Heart right ventricle (tissue), 16 donors: ENCODE data around the gene BMPR1A. TPM values are rescaled to one million over a fixed set of nuclear protein-coding genes. Genes with fewer than 3 reads are reported as not detected.
A peak's percentile ranks its signal among the peaks of the same experiment; 100 is the strongest.

Source experiments
- ATAC-seq, 8 donors: fragments of 200-7000 bp; cut with Tn5 transposase; one replicate each; pipeline ENCODE4 v1.9.1; 2020; ENCODE audit warnings: mild to moderate bottlenecking in 8 of 8, moderate library complexity in 8 of 8, moderate number of reproducible peaks in 1 of 8
- DNase-seq, 2 donors: peaks; one replicate each; pipeline ENCODE4 v3.0.0-alpha.2; 2020
- H3K27ac ChIP-seq, 10 donors: fragments of 200-600 bp; sonication (generic) in 2 of 10; one replicate each; pipeline versions ENCODE4 v1.5.0 to v1.8.0; 2020 to 2022; ENCODE audit warnings: mild to moderate bottlenecking in 3 of 10
- H3K27me3 ChIP-seq, 7 donors: fragments of 200-600 bp; one replicate each; pipeline ENCODE4 v1.8.0; 2021 to 2022; ENCODE audit warnings: mild to moderate bottlenecking in 2 of 7
- H3K36me3 ChIP-seq, 9 donors: fragments of 200-600 bp; sonication (generic) in 1 of 9; one replicate each; pipeline versions ENCODE4 v1.5.0 to v1.8.0; 2020 to 2022; ENCODE audit warnings: mild to moderate bottlenecking in 2 of 9
- H3K4me1 ChIP-seq, 9 donors: fragments of 200-600 bp; sonication (generic) in 1 of 9; one replicate each; pipeline versions ENCODE4 v1.5.0 to v1.8.0; 2020 to 2022; ENCODE audit warnings: mild to moderate bottlenecking in 4 of 9
- H3K4me3 ChIP-seq, 10 donors: fragments of 200-600 bp; sonication (generic) in 2 of 10; one replicate each; pipeline versions ENCODE4 v1.5.0 to v1.8.0; 2020 to 2022; ENCODE audit warnings: mild to moderate bottlenecking in 7 of 10, moderate library complexity in 2 of 10
- H3K9me3 ChIP-seq, 11 donors: fragments of 200-600 bp in 10 of 11; sonication (generic) in 2 of 11; one replicate each; pipeline versions ENCODE4 v1.5.0 to v1.8.0; 2013 to 2022; ENCODE audit warnings: mild to moderate bottlenecking in 2 of 11, control low read depth in 1 of 11, moderate library complexity in 1 of 11
- CTCF ChIP-seq, 9 donors: fragments of 200-600 bp; sonication (generic) in 2 of 9; IDR thresholded peaks; one replicate each; pipeline versions ENCODE4 v1.5.0 to v1.8.0; 2021 to 2022; ENCODE audit warnings: antibody characterized with exemption in 9 of 9, mild to moderate bottlenecking in 5 of 9, moderate library complexity in 1 of 9
- WGBS, 2 donors: extraction: QIAGEN DNeasy Blood & Tissue Kit; methylation state at CpG; one replicate each; pipeline ENCODE4 v1.1.7; 2013; ENCODE audit warnings: inconsistent platforms in 1 of 2; 5-methylcytosine and 5-hydroxymethylcytosine counted together
- intact Hi-C, 10 donors: fragments of 100-400 bp; cut with DNase I; formaldehyde crosslinking; loops; one replicate each; pipeline versions ENCODE4 v1.11.1 to v1.14.2; 2022
- polyA plus RNA-seq, 2 donors: library from polyadenylated mRNA; stranded (reverse); fragments of 200-250 nt; gene quantifications; one replicate each; pipeline ENCODE4 v1.2.3, GENCODE V29; 2013
- total RNA-seq, 10 donors: library from RNA; stranded (reverse); fragmentation: NEBNext Ultra II Directional in 3 of 10; extraction: Animal tissue kit (Norgen Biotek cat#: 25700) in 3 of 10; gene quantifications; one replicate each; pipeline versions ENCODE4 v1.2.1 to v1.2.4, GENCODE V29; 2021 to 2023
- donor health status: Arrhythmogenic right ventricular cardiomyopathy.
- donor health status: ischemic (EF 13 %, LVEDD 7.1; RV severe dilation, severe dysfunction).
- donor health status: healthy with polysubstance abuse.
- donor health status: DM: no; HTN: yes; CAD: no.
- donor health status: DM: no; HTN: no; CAD: no.
- donor health status: ischemic (EF 25% LVEDD 6.9; RV normal size, moderate dysfunction).
- donor health status: ischemic (EF 25% LVEDD 5.7; RV mildly dilated, moderate dysfunction).
- donor health status: healthy.
- donor health status: DM: yes; HTN: yes; CAD: no.
- donor health status: Ischemic cardiomyopathy.
- donor health status: ischemic (EF 35%, LVEDD 5.7; RV mildly dilated, moderate dysfunction).
- donor health status: nonischemic (EF 11% LVEDD 7.7; RV severe dilation, severe dysfunction).
- donor health status: DM: yes; HTN: yes; CAD: no.
- donor health status: PGD.
- donor health status: ischemic (EF 29% LVEDD 5.4; RV normal size, mild dysfunction).
- donor health status: nonischemic (EF 23%, LVEDD 6.1; RV moderate dilation, normal function).

The BMPR1A gene
- total and polyA plus RNA-seq, 12 donors: 6.7 to 69.0 (median 45.6) TPM

DNA sequence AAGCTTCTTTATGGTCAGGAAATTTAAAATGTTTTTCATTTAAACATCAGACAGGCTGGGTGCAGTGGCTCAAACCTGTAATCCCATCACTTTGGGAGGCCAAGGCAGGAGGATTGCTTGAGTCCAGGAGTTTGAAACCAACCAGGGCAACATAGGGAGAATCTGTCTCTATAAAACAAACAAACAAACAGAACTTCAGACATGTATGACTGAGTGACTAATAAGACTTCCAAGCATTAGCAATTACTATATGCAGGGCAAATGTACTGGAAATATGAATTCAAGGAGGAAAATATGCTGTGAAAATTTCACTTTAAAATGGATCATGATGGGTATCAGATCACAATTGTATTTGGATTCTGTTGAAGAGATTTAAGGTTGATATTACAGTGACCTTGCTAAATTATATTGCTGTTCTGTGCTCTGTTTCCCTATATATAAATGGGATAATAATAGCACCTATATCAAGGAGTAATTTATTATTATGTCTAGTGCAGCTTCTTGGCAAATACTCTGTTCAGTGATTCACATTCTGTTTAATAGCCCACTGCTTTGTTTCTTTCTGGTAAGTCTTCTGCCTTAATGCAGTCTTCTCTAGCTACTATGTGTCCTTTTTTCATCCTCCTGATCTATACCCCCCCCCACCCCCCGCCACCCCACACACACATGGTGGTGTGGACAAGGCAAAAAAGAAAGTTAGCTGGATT, 36.2 kb downstream of the BMPR1A start:
- 78 to 95% methylated on average over 1 of the region's 1 CpG for WGBS, 2 donors
- no peak for TF ChIP-seq CTCF (IDR thresholded peaks at IDR 0.05)
- H3K27me3 ChIP-seq: peaks cover 0 to 12% (median 0%) of the 10 kb centered on the region in 7 donors
- H3K4me3 ChIP-seq: no peak overlapping the region
- H3K36me3 ChIP-seq: peaks cover 0 to 5% (median 0%) of the 10 kb centered on the region in 9 donors
- DNase-seq: no peak
- H3K27ac ChIP-seq: no peak overlapping the region
- intact Hi-C loops: no loop called here
- H3K4me1 ChIP-seq: peaks cover 0 to 34% (median 12%) of the 10 kb centered on the region in 9 donors
- peaks cover 0 to 3% (median 0%) of the 10 kb centered on the region in 11 donors for H3K9me3 ChIP-seq
- no peak for ATAC-seq

- peaks cover 0 to 5% (median 0%) of the 10 kb centered on the region in 9 donors for H3K36me3 ChIP-seq
- DNase-seq (no peak), ATAC-seq (peak in 2 of 8 donors; percentile 33 to 51)
- 46 to 54% methylated on average over 4 of the region's 4 CpGs for WGBS, 2 donors
- H3K4me1 ChIP-seq: peaks cover 0 to 42% (median 21%) of the 10 kb centered on the region in 9 donors
- intact Hi-C loops: no loop called here
- no peak overlapping the region for H3K4me3 ChIP-seq
- H3K27me3 ChIP-seq: peaks cover 0 to 14% (median 0%) of the 10 kb centered on the region in 7 donors
- H3K9me3 ChIP-seq: no peaks in the 10 kb centered on the region
- TF ChIP-seq CTCF (IDR thresholded peaks at IDR 0.05): no peak
- H3K27ac ChIP-seq: no peak overlapping the region
Measured at GRCh38 chr10:86793696-86794095, 37.3 kb downstream of the BMPR1A start.

GRCh38 chr10:86795353-86795752, 38.9 kb downstream of the BMPR1A start:
- peak in 5 of 8 donors; percentile 39 to 69 (median 46) for ATAC-seq
- no peak overlapping the region for H3K4me3 ChIP-seq

GRCh38 chr10:86798025-86798424, 41.6 kb downstream of the BMPR1A start:
- Histone ChIP-seq H3K27ac (no peak overlapping the region), H3K27me3 (peaks cover 0 to 18% (median 4%) of the 10 kb centered on the region in 7 donors), H3K4me1 (peaks cover 0 to 58% (median 29%) of the 10 kb centered on the region in 9 donors), H3K4me3 (no peak overlapping the region), H3K36me3 (peaks cover 0 to 5% (median 0%) of the 10 kb centered on the region in 9 donors), H3K9me3 (no peaks in the 10 kb centered on the region)
- no peak for ATAC-seq
- no peak for DNase-seq
- intact Hi-C loops: no loop called here
- WGBS, 2 donors: 34 to 36% methylated on average over 1 of the region's 1 CpG
- TF ChIP-seq CTCF (IDR thresholded peaks at IDR 0.05): no peak

More at GRCh38 chr10:86795353-86795752, 38.9 kb downstream of the BMPR1A start:
- no peak for TF ChIP-seq CTCF (IDR thresholded peaks at IDR 0.05)
- Histone ChIP-seq H3K27ac (peak overlapping the region in 2 of 10 donors; percentile 15 to 33), H3K27me3 (peaks cover 0 to 18% (median 4%) of the 10 kb centered on the region in 7 donors), H3K36me3 (peaks cover 0 to 5% (median 0%) of the 10 kb centered on the region in 9 donors), H3K9me3 (no peaks in the 10 kb centered on the region), H3K4me1 (peaks cover 0 to 48% (median 26%) of the 10 kb centered on the region in 9 donors)
- intact Hi-C loops: no loop called here
- WGBS, 2 donors: 18 to 33% methylated on average over 3 of the region's 3 CpGs
- no peak for DNase-seq
